GM06990 (cell line): ENCODE results near the gene STK4.

Source experiments
- DNase-seq: peaks from one replicate; pipeline ENCODE4 v3.0.0-alpha.2; 2011; ENCODE audit not compliant: insufficient read length; ENCODE audit errors: extremely low read depth
- H3K27me3 ChIP-seq: replicated peaks from 2 replicates; pipeline ENCODE4 v1.6.0; 2011; ENCODE audit warnings: low read length; ENCODE audit not compliant: control insufficient read depth, insufficient read depth
- H3K36me3 ChIP-seq: 2 replicates; pipeline ENCODE4 v1.5.1; 2011; ENCODE audit warnings: low read length; ENCODE audit not compliant: control insufficient read depth, insufficient read depth
- H3K4me3 ChIP-seq: replicated peaks from 2 replicates; pipeline ENCODE4 v1.5.1; 2011; ENCODE audit warnings: low read depth, mild to moderate bottlenecking, control low read depth, low read length
- CTCF ChIP-seq: IDR thresholded peaks from 2 replicates; pipeline ENCODE4 v1.5.1; 2011; ENCODE audit warnings: low read length, control low read depth, mild to moderate bottlenecking, inconsistent platforms; ENCODE audit not compliant: insufficient read depth, poor library complexity, severe bottlenecking

STK4 gene

DNA sequence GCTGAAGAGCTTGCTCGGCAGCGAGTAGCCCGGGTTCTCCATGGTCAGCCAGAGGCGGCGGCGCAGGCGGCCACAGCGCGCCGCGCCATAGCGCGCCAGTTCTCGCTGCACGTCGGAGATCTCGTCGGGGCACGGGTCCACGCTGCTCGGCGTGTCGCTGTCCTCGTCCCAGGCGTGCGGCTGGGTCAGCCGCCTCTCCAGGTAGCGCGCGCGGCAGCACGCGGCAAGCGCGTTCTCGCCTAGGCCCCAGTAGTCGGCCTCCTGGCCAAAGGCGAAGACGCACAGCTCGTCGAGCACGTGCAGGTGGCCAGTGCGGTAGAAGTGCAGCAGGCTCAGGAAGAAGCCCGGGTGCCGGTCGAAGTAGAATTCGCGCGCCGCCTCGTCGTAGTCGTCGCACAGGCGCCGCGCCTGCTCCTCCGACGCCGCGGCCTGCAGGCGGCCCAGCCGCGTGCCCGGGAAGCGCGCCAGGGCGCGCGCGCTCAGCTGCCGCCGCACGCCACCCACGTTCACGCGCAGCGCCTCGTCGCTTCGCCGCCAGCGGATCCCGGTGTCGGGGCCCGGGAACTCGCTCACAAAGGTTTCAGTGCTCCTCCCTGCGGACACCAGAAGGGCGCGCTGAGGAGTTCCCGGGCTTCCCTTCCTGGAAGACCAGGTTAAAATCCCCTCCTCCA, 131.9 kb downstream of the STK4 start:
- H3K36me3 ChIP-seq, result no peaks in the 10 kb centered on the region
- DNase-seq, result peak; percentile 19

GRCh38 chr20:45100563-45101245, 134.4 kb downstream of the STK4 start, which contains the start of gene KCNS1:
KCNS1 (minus strand) TSS chr20:45101127; CDS start chr20:45099236, 1,891 bp downstream.
- DNase-seq, result no peak
- no peak for TF ChIP-seq CTCF
- Histone ChIP-seq H3K36me3 (no peaks in the 10 kb centered on the region), H3K4me3 (no peak within 1 kb of the TSS), H3K27me3 (no peaks in the 10 kb centered on the region; the same call in none of the 2 replicates)

More for the DNA sequence above, 131.9 kb downstream of the STK4 start:
- no peak overlapping the region for H3K4me3 ChIP-seq
- no peaks in the 10 kb centered on the region; the same call in none of the 2 replicates for H3K27me3 ChIP-seq
- TF ChIP-seq CTCF, result no peak

- no peak for DNase-seq
- TF ChIP-seq CTCF, result no peak
- Histone ChIP-seq H3K36me3 (no peaks in the 10 kb centered on the region), H3K4me3 (no peak overlapping the region), H3K27me3 (peaks cover 1% of the 10 kb centered on the region)
Observed at GRCh38 chr20:45101333-45101850, 135.1 kb downstream of the STK4 start.

DNA sequence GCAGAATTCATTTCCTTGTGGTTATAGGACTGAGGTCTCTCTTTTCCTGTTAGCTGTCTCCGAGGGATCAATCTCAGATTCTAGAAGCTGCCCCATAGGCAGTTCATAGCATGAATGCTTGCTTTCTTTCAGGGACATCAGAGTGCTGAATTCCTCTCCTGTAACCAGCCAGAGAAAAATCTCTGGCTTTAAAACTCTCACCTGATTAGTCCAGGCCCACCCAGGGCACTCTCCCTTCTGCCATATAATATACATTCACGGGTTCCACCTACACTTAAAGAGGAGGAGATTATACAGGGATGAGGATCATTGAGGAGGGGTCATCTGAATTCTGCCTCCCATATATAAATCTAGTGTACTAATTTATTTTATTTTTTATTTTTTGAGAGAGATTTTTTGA, 136.8 kb downstream of the STK4 start:
- no peak for DNase-seq
- no peaks in the 10 kb centered on the region for H3K36me3 ChIP-seq
- no peak for TF ChIP-seq CTCF

DNA sequence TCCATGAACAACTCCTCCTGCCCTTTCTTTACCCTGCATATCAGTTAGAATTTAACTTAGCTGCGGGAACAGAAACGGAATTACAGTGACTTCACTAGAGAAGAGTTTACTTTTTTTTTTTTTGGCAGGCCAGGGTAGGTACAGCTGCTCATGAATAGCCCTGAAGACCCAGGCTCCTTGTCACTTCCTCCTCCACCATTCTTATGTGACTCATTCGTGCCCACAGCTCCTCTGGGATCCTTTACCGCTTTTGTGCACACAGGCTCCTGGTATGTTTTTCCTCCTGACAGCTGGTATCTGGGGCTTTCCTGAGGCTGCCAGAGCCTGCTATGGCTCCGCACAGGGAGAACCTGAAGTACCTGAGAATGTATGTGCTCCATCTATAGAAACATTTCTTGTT, 138.5 kb downstream of the STK4 start:
- no peaks in the 10 kb centered on the region for H3K36me3 ChIP-seq
- peaks cover 1% of the 10 kb centered on the region for H3K27me3 ChIP-seq
- DNase-seq, result no peak
- no peak overlapping the region for H3K4me3 ChIP-seq
- TF ChIP-seq CTCF, result no peak

More for the DNA sequence above, 136.8 kb downstream of the STK4 start:
- Histone ChIP-seq H3K4me3 (no peak overlapping the region), H3K27me3 (peaks cover 1% of the 10 kb centered on the region)
